ENCODE measurements around the gene CEP72. TPM values are rescaled to one million over a fixed set of nuclear protein-coding genes. Genes with fewer than 3 reads are reported as not detected.
"Not testable (repeated sequence)": the region's sequence is repeated elsewhere in the genome, so short reads cannot be mapped to it uniquely, and the experiment has no call there.

Gene CEP72
- total RNA-seq, 4 donors from 2014 or later, result 0.83 to 1.8 (median 1.5) TPM

- Histone ChIP-seq H3K4me3 (no peak overlapping the region), H3K4me1 (no peaks in the 10 kb centered on the region), H3K36me3 (no peaks in the 10 kb centered on the region), H3K27ac (replicated peaks in 1 of 4) (no peak overlapping the region), H3K9me3 (no peaks in the 10 kb centered on the region), H3K27me3 (peaks cover 0 to 77% (median 0%) of the 10 kb centered on the region in 4 donors)
- 82% methylated on average over 16 of the region's 17 CpGs for WGBS
- TF ChIP-seq EP300 (IDR thresholded peaks at IDR 0.05), result no peak
- TF ChIP-seq POLR2AphosphoS5 (IDR thresholded peaks at IDR 0.05), result no peak
- no peak for TF ChIP-seq POLR2A (IDR thresholded peaks at IDR 0.05; ENCODE audit: low read depth)
- TF ChIP-seq, protein P1, sequence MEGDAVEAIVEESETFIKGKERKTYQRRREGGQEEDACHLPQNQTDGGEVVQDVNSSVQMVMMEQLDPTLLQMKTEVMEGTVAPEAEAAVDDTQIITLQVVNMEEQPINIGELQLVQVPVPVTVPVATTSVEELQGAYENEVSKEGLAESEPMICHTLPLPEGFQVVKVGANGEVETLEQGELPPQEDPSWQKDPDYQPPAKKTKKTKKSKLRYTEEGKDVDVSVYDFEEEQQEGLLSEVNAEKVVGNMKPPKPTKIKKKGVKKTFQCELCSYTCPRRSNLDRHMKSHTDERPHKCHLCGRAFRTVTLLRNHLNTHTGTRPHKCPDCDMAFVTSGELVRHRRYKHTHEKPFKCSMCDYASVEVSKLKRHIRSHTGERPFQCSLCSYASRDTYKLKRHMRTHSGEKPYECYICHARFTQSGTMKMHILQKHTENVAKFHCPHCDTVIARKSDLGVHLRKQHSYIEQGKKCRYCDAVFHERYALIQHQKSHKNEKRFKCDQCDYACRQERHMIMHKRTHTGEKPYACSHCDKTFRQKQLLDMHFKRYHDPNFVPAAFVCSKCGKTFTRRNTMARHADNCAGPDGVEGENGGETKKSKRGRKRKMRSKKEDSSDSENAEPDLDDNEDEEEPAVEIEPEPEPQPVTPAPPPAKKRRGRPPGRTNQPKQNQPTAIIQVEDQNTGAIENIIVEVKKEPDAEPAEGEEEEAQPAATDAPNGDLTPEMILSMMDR (IDR thresholded peaks at IDR 0.05), result no peak
- intact Hi-C loops (cut with DNase I), result no loop called here
- no peak for DNase-seq (ENCODE audit: extremely low spot score)
Observed at GRCh38 chr5:602466-603035, 9.6 kb upstream of the CEP72 start.

DNA sequence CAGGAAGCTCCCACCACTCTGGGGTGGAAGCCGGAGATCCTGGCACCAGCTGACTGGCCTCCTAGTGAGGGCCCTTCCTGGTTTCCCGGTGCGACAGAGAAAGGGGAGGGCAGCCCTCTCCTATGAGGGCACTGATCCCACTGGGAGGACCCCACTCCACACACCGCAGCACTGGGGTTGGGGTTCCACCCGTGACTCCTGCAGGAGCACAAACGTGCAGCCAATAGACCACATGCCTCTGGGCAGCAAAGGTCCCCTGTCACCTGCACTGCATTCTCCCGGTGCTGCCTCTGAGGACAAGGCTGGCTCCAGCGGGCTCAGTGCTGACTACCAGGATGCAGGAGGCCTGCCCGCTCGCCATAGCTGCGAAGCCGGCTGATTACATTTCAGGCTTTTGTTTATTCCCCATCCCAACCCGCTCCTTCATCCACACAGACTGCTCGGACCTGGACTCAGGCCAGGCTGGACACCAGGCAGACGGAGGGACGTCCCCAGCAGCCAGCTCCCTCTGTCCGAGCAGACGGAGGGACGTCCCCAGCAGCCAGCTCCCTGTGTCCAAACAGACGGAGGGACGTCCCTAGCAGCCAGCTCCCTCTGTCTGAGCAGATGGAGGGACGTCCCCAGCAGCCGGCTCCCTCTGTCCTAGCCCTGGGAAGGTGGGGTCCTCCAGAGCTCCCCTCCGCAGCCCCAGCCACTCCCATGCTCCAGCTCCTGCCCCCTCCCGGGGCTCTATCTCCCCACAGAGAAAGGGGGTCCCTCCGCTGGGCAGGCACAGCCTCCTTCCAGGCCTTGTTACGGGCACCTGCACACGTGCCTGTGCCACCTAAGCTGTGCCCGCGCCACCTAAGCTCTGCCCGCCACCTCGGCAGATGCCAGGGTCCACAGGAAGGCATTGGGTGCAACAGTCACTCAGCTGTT, 8.8 kb upstream of the CEP72 start:
- DNase-seq (ENCODE audit: extremely low spot score), result no peak
- no peaks in the 10 kb centered on the region for H3K4me1 ChIP-seq
- H3K27me3 ChIP-seq, result peaks cover 0 to 78% (median 0%) of the 10 kb centered on the region in 4 donors
- H3K9me3 ChIP-seq, result no peaks in the 10 kb centered on the region
- WGBS, result 78% methylated on average over 18 of the region's 32 CpGs
- H3K27ac ChIP-seq (replicated peaks in 1 of 4), result no peak overlapping the region
- H3K4me3 ChIP-seq, result no peak overlapping the region
- TF ChIP-seq POLR2A (IDR thresholded peaks at IDR 0.05; ENCODE audit: low read depth) (no peak), POLR2AphosphoS5 (IDR thresholded peaks at IDR 0.05) (no peak), EP300 (IDR thresholded peaks at IDR 0.05) (no peak)
- TF ChIP-seq, protein P1 (IDR thresholded peaks at IDR 0.05), result no peak
- no peaks in the 10 kb centered on the region for H3K36me3 ChIP-seq
- intact Hi-C loops (cut with DNase I), result no loop called here

DNA sequence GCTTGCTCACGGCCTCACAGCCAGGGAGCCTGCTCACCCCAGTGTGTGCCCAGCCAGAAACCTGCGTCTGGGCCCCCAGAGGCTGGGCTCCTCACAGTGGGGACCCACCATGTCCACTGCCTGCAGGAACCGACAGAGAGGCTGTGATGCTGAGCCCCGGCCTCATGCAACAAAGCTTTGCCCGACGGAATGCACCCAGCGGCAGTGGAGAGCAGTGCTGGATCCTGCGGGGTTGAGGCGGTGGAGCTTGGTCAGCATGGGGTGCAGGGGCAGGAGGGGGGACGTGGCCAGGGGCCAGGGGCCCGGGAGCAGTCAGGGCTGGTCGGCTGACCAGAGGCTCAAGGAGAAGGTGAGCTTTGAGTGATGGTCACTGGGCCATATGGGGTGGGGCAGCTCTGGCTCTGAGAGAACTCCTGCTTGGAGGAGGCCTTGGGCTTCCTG, 7.7 kb upstream of the CEP72 start:
- Histone ChIP-seq H3K27me3 (peaks cover 0 to 84% (median 0%) of the 10 kb centered on the region in 4 donors), H3K27ac (replicated peaks in 1 of 4) (no peak overlapping the region), H3K9me3 (no peaks in the 10 kb centered on the region), H3K4me3 (no peak overlapping the region), H3K36me3 (no peaks in the 10 kb centered on the region), H3K4me1 (no peaks in the 10 kb centered on the region)
- intact Hi-C loops (cut with DNase I), result no loop called here
- DNase-seq (ENCODE audit: extremely low spot score), result no peak
- 100% methylated on average over 1 of the region's 12 CpGs for WGBS
- no peak for TF ChIP-seq POLR2AphosphoS5 (IDR thresholded peaks at IDR 0.05)
- TF ChIP-seq, protein P1 (IDR thresholded peaks at IDR 0.05), result no peak

DNA sequence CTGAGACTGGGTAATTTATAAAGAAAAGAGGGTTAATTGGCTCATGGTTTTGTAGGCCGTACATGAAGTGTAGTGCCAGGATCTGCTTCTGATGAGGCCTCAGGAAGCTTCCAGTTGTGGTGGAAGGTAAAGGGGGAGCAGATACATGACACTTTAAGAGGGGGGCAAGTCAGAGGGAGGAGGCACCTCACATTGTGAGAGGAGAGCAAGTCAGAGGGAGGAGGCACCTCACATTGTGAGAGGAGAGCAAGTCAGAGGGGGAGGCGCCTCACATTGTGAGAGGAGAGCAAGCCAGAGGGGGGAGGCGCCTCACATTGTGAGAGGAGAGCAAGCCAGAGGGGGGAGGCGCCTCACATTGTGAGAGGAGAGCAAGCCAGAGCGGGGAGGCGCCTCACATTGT, 7.0 kb upstream of the CEP72 start:
- H3K27ac ChIP-seq (replicated peaks in 1 of 4); H3K9me3 ChIP-seq; H3K4me3 ChIP-seq; H3K36me3 ChIP-seq; intact Hi-C loops (cut with DNase I); DNase-seq (ENCODE audit: extremely low spot score); H3K4me1 ChIP-seq: not testable (repeated sequence)
- 86% methylated on average over 6 of the region's 6 CpGs for WGBS
- H3K27me3 ChIP-seq, result peaks cover 0 to 84% (median 0%) of the 10 kb centered on the region in 4 donors

GRCh38 chr5:606061-606460, 6.1 kb upstream of the CEP72 start:
- H3K36me3 ChIP-seq, result no peaks in the 10 kb centered on the region
- no peaks in the 10 kb centered on the region for H3K9me3 ChIP-seq
- H3K4me1 ChIP-seq, result peaks cover 0 to 3% (median 1%) of the 10 kb centered on the region in 4 donors
- H3K27me3 ChIP-seq, result peaks cover 0 to 78% (median 0%) of the 10 kb centered on the region in 4 donors
- H3K27ac ChIP-seq (replicated peaks in 1 of 4), result no peak overlapping the region
- DNase-seq (ENCODE audit: extremely low spot score), result no peak
- no peak for TF ChIP-seq EP300 (IDR thresholded peaks at IDR 0.05)
- TF ChIP-seq, protein P1 (IDR thresholded peaks at IDR 0.05), result no peak
- no peak for TF ChIP-seq POLR2A (IDR thresholded peaks at IDR 0.05; ENCODE audit: low read depth)
- TF ChIP-seq POLR2AphosphoS5 (IDR thresholded peaks at IDR 0.05), result no peak
- intact Hi-C loops (cut with DNase I), result no loop called here
- H3K4me3 ChIP-seq, result no peak overlapping the region
- 89% methylated on average over 7 of the region's 8 CpGs for WGBS

Measured in esophagus muscularis mucosa (tissue), 4 donors.